CD4-positive, alpha-beta T cell (primary cell): ENCODE results near the gene ICE2. TPM values are rescaled to one million over a fixed set of nuclear protein-coding genes. Genes with fewer than 3 reads are reported as not detected.
A peak's percentile ranks its signal among the peaks of the same experiment; 100 is the strongest.

Source experiments
- ATAC-seq: fragments of 200-7000 bp; cut with Tn5 transposase; one replicate; pipeline ENCODE4 v1.10.0; 2022; ENCODE audit warnings: mild to moderate bottlenecking; ENCODE audit not compliant: poor library complexity
- CTCF ChIA-PET: fragments of 350-600 bp; sonication (Branson Sonifier 250); formaldehyde crosslinking; loops from one replicate; lab custom pipeline; 2021; ENCODE audit warnings: antibody characterized with exemption, inconsistent platforms; lab: Charles Lee
- POLR2A ChIA-PET: fragments of 350-600 bp; sonication (Branson Sonifier 250); formaldehyde crosslinking; loops from one replicate; lab custom pipeline; 2021; ENCODE audit warnings: antibody characterized with exemption, inconsistent platforms; lab: Charles Lee
- DNase-seq, 14 experiments: peaks; one replicate each; pipeline ENCODE4 v3.0.0-alpha.2; 2013 to 2020; ENCODE audit warnings: mixed read lengths in 2 of 14
- H3K27ac ChIP-seq, 2 donors: one replicate each; pipeline versions ENCODE4 v1.5.1 to v1.7.0; 2013; ENCODE audit warnings: low read length in 2 of 2, low read depth in 1 of 2, mild to moderate bottlenecking in 1 of 2
- H3K27me3 ChIP-seq, 2 experiments: 1 replicate in 1 of 2; 2 replicates in 1 of 2; pipeline versions ENCODE4 v1.6.1 to v1.7.0; 2013; ENCODE audit warnings: low read length in 2 of 2, control low read depth in 1 of 2, mild to moderate bottlenecking in 1 of 2, moderate library complexity in 1 of 2; ENCODE audit not compliant: insufficient read depth in 2 of 2, control insufficient read depth in 1 of 2
- H3K36me3 ChIP-seq: one replicate; pipeline ENCODE4 v1.6.1; 2013; ENCODE audit warnings: low read length, control low read depth; ENCODE audit not compliant: insufficient read depth
- H3K4me1 ChIP-seq: one replicate; pipeline ENCODE4 v1.6.1; 2013; ENCODE audit warnings: low read length, control low read depth; ENCODE audit not compliant: insufficient read depth
- H3K4me3 ChIP-seq: one replicate; pipeline ENCODE4 v1.5.1; 2013; ENCODE audit warnings: mild to moderate bottlenecking, low read length, moderate library complexity
- H3K9me3 ChIP-seq, 2 experiments: 1 replicate in 1 of 2; 2 replicates in 1 of 2; pipeline versions ENCODE4 v1.6.1 to v1.7.0; 2013; ENCODE audit warnings: low read length in 2 of 2, mild to moderate bottlenecking in 2 of 2, control low read depth in 1 of 2, moderate library complexity in 1 of 2; ENCODE audit not compliant: control insufficient read depth in 1 of 2, insufficient read depth in 1 of 2
- H3K27ac Mint-ChIP-seq: one replicate; pipeline ENCODE4 v1.8.0; 2020; ENCODE audit warnings: mixed read lengths
- H3K27me3 Mint-ChIP-seq: one replicate; pipeline ENCODE4 v1.8.0; 2021; ENCODE audit warnings: mixed read lengths
- H3K36me3 Mint-ChIP-seq: one replicate; pipeline ENCODE4 v1.8.0; 2021; ENCODE audit warnings: low read depth, mixed read lengths
- H3K4me1 Mint-ChIP-seq: one replicate; pipeline ENCODE4 v1.8.0; 2021; ENCODE audit warnings: low read depth, mixed read lengths
- H3K4me3 Mint-ChIP-seq: one replicate; pipeline ENCODE4 v1.8.0; 2020; ENCODE audit warnings: mild to moderate bottlenecking, mixed read lengths
- H3K9me3 Mint-ChIP-seq: one replicate; pipeline ENCODE4 v1.8.0; 2020; ENCODE audit warnings: mixed read lengths
- CTCF ChIP-seq: fragments of 200-600 bp; IDR thresholded peaks from one replicate; pipeline ENCODE4 v1.8.0; 2022; ENCODE audit warnings: antibody characterized with exemption, mild to moderate bottlenecking
- intact Hi-C, 2 experiments: fragments of 100-400 bp; cut with DNase I in 1 of 2; cut with micrococcal nuclease in 1 of 2; formaldehyde crosslinking; loops; one replicate each; pipeline versions ENCODE4 v1.15.1 to v1.9.0; 2023 to 2025; cut with DNase I, micrococcal nuclease
- total RNA-seq, 174 experiments: library from RNA in 2 of 174; stranded (reverse) in 2 of 174; gene quantifications; one replicate each; pipeline ENCODE4 v1.2.3 and lab custom pipeline; 2021 to 2026

Gene ICE2
- total RNA-seq, 2 experiments from 2014 or later: 20.4 to 23.4 TPM

- Histone ChIP-seq H3K9me3 (no peaks in the 10 kb centered on the region), H3K27ac (no peak overlapping the region), H3K36me3 (peaks cover 52% of the 10 kb centered on the region), H3K4me1 (peaks cover 8% of the 10 kb centered on the region), H3K4me3 (no peak overlapping the region), H3K27me3 (no peaks in the 10 kb centered on the region)
- TF ChIP-seq CTCF: no peak
- intact Hi-C loops: loop anchor here in 1 of 2 experiments (5.0 to 10.0 kb wide), 3 partner anchors 55 to 960 kb away; no protein-coding TSS in a partner anchor
- H3K4me1 Mint-ChIP-seq: no peaks in the 10 kb centered on the region
- peak overlapping the region; percentile 51 for H3K27ac Mint-ChIP-seq
- ChIA-PET POLR2A (no interaction called here), CTCF (interaction anchor here (1.0 kb wide), 1 partner anchor 12 kb away, joined by 3 read pairs; no protein-coding TSS in a partner anchor)
- no peaks in the 10 kb centered on the region for H3K27me3 Mint-ChIP-seq
- no peaks in the 10 kb centered on the region for H3K9me3 Mint-ChIP-seq
- ATAC-seq (no peak), DNase-seq (no peak)
- H3K36me3 Mint-ChIP-seq: peaks cover 53% of the 10 kb centered on the region
- no peak overlapping the region for H3K4me3 Mint-ChIP-seq
Measured at GRCh38 chr15:60372756-60373155, 106.2 kb downstream of the ICE2 start.

- CTCF ChIA-PET: no interaction called here
- no peak for TF ChIP-seq CTCF
- H3K27ac ChIP-seq: no peak overlapping the region
- no peaks in the 10 kb centered on the region for H3K27me3 ChIP-seq
- Mint-ChIP-seq H3K27me3 (no peaks in the 10 kb centered on the region), H3K4me3 (no peak overlapping the region), H3K9me3 (no peaks in the 10 kb centered on the region), H3K36me3 (peaks cover 52% of the 10 kb centered on the region), H3K27ac (no peak overlapping the region), H3K4me1 (no peaks in the 10 kb centered on the region)
- POLR2A ChIA-PET: no interaction called here
- intact Hi-C loops: loop anchor here in 1 of 2 experiments (5.0 to 10.0 kb wide), 3 partner anchors 55 to 960 kb away; no protein-coding TSS in a partner anchor
- H3K4me1 ChIP-seq: peaks cover 8% of the 10 kb centered on the region
- no peak for ATAC-seq
- H3K4me3 ChIP-seq: no peak overlapping the region
- peaks cover 52% of the 10 kb centered on the region for H3K36me3 ChIP-seq
- no peaks in the 10 kb centered on the region for H3K9me3 ChIP-seq
- DNase-seq: no peak
Measured at GRCh38 chr15:60372227-60372626, 106.7 kb downstream of the ICE2 start.

- no peak for TF ChIP-seq CTCF
- Histone ChIP-seq H3K4me3 (no peak overlapping the region), H3K36me3 (peaks cover 47% of the 10 kb centered on the region), H3K9me3 (no peaks in the 10 kb centered on the region), H3K4me1 (peaks cover 8% of the 10 kb centered on the region), H3K27ac (no peak overlapping the region), H3K27me3 (no peaks in the 10 kb centered on the region)
- Mint-ChIP-seq H3K27me3 (no peaks in the 10 kb centered on the region), H3K4me1 (no peaks in the 10 kb centered on the region), H3K27ac (no peak overlapping the region), H3K4me3 (no peak overlapping the region), H3K36me3 (peaks cover 43% of the 10 kb centered on the region), H3K9me3 (no peaks in the 10 kb centered on the region)
- DNase-seq (no peak), ATAC-seq (no peak)
- ChIA-PET CTCF (no interaction called here), POLR2A (no interaction called here)
- intact Hi-C loops: loop anchor here in 1 of 2 experiments (5.0 to 10.0 kb wide), 3 partner anchors 56 to 959 kb away; no protein-coding TSS in a partner anchor
Measured at GRCh38 chr15:60371175-60372051, 107.5 kb downstream of the ICE2 start.
